ENCODE results near the gene EGFR.

The EGFR gene

DNA sequence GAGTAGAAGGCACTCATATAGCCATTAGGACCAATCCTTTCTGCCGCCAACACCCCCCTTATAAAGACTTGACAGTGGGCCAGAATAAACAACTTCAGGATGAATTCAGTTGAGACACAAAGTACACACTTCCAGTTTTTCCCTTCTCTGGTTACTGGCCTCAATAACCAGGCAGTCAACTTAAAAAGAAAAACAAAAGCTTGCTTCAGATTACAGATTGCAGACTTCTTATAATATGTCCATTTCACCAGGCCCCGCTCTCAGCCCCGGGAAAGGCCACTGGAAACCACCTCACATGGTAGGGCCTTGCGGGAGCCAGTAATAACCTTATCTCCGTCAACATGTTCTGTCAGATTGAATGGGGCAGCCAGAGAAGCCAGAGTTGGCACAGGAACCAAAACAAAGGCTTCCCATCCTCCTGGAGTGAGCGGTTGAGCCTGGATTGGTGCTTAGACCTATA lies 108.8 kb downstream of the EGFR start:
- no peak for DNase-seq (ENCODE audit: low spot score)

DNA sequence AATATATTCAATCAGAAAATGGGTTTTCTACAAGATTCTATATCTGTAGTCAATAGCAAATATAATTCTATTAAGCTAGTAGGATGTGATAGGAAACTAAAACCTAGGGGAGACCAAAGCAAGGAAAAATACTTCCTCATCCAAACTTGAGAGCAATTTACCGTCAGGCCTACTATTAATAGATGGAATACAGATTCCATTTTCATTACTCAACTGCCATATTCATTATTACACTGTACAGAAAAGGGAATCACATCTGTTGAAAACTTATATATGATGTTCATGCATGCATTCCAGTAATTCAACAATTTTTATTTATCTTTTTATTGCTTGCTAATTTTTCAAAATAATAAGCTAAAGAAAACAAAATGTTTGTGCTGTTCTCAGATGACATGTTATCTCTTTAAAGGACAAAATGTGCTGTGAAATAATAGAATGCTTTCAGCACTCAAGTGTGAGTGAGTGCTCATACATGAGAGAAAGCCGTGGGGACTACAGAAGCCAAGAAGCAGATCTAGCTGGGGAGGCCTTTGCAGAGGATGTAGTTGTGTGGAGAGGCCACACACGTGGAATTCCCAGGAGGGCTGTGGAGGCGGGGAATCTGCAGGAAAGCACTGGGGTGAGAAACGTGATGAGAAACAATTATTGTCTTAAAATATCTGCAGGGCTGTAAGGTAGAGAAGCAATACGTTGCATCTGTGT lies 110.0 kb downstream of the EGFR start:
- DNase-seq (ENCODE audit: low spot score): no peak

DNA sequence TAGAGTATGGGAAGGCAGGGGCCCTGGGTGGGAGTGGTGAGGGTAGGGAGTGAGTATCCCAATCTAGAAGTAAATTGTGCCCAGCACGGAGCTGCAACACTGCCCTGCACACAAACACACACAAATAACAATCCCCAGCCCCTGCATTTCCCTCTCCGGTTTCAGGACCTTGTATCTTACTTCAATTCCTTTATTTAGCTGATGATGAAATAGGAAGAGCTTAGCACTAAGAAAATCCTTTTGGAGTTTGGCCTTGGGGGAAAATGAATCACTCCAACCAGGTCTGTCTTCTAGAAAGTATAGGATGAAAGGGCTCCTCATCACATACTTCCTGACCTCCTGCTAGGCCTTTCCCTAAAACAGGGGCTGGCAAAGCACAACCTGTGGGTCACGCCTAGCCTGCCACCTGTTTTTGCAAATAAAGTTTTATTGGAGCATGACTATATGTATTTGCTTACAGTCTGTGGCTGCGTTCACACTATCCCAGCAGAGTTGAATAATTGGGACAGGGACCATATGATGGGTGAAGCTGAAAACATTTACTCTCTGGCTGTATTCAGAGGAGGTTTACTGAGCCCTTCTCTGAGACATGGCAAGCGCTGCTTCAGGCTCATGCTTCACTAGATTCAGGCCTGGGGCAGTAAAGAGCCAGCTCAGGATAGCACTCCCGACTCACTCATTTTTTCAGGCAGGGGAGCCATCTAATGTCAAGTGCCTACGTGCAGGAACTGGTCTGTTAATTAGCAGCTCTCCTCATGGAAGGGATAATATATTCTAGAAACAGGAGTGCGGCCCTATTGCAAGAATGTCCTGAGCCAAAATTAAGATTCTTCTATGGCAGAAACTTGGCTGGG lies 111.0 kb downstream of the EGFR start:
- DNase-seq (ENCODE audit: low spot score): no peak

DNA sequence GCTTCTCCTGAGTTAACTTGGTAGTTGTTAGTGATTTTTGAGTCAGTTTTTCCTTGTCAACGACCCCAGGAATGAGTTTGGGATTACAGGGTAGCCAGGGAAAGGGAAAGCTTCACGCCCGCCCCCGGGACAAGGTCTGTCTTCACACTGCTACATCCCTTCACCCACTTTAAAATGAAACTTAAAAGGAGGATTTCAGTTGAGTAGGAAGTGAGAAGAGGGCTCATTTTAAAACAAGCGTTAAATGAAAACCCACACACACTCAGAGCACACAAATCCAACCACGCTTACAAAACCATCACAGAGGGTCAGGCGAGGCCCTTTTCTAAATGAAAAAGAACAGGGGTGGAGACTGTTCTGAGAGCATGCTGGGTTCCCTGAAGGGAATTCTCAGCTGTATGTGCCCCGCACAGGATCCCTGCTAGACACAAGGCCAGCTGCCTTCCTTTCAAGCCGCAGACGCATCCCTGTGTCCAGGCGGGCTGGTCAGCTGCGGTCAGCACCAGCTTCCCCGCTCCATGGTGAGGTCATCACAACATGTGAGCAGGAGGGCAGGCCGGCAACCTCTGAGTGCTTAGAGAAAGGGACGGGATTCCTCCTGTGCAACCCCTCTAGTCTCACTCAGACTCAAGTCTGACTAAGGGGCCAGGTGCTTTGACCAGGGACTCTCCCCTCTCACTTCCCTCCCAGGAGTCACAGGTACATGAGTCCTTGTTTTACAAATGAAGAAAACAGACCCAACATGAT lies 111.8 kb downstream of the EGFR start:
- peak; percentile 69 for DNase-seq (ENCODE audit: low spot score)

DNA sequence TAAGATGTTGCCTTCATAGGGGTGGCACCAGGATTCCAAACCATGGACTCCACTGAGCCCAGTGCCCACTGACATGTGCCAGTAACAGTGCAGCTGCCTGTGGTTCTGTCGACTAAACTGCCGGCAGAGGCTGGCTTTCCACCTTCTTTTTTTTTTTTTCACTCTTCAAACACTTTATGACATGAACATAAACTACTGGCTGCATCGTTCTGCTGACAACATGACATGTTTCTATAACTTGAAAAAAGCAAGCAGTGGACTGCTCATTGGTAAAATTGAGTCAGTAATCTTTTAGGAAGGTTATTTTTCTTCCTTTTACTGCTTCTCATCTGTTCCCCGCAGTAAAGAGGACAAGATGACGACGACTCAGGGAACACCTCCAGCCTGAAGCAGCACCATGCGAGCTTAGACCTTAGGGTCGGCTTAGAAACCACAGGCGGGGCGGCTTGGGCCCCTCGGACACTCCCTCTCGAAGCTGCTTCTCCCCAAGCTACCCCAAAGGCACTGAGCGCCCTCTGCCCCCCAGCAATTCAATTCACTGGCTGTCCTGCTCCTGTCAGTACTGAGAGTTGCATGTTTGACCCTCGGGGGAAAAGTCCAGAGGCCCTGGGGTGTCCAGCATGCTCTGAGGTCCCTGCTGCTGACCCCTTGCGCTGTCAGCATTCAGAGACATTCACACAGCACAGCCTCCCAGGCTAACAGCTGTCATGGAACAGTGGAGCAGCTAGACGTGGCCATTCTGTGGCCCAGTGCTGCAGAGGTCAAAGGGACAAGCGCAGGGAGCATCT lies 112.5 kb downstream of the EGFR start:
- DNase-seq (ENCODE audit: low spot score): peak; percentile 58

DNA sequence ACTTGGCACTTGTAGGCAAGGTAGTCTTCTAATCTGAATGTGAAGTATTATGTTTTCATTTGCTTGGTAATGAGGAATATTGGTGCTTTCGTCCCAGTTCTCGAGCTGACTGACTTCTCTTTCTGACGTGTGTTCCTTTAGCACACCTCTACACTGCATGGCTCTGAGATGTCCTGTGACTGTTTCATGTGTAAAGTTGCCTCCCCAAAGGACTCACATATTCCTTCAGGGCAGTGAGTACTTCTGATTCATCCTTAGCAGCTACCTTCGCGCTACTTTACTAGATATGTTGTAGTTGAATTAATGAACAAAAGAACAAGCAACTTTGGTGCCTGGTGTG lies 113.7 kb downstream of the EGFR start:
- no peak for DNase-seq (ENCODE audit: low spot score)

DNA sequence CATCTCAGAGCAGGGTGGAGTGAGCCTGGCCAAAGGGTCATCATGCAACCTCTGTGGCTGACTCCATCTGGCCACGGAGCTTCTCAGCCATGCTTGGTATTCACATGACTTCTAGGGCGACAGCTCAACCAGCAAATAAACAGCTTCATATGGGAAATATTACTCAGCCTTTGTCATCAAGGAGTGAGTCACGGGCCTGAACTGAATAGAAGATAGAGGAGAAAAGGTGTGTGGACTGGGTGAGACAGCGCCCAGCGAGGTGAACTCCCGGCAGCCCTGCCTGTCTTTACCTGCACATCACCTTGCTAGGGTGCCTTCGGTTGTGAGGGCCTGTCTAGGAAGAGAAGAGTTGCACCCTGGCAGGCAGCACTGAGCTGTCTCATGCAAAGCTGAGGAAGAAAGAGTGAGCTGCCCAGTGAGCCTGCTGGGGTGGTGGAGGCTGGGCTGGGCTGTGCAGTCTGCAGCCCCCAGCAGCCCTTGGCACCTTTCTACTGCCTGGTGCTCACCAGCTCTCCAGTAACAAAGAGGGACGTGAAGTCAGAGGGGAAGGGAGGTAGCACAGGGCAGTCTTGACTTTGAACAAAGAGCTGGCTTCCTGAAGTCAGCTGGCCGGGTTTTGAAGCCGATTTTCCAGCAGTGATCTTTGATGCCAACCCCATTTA lies 114.2 kb downstream of the EGFR start:
- no peak for DNase-seq (ENCODE audit: low spot score)

DNA sequence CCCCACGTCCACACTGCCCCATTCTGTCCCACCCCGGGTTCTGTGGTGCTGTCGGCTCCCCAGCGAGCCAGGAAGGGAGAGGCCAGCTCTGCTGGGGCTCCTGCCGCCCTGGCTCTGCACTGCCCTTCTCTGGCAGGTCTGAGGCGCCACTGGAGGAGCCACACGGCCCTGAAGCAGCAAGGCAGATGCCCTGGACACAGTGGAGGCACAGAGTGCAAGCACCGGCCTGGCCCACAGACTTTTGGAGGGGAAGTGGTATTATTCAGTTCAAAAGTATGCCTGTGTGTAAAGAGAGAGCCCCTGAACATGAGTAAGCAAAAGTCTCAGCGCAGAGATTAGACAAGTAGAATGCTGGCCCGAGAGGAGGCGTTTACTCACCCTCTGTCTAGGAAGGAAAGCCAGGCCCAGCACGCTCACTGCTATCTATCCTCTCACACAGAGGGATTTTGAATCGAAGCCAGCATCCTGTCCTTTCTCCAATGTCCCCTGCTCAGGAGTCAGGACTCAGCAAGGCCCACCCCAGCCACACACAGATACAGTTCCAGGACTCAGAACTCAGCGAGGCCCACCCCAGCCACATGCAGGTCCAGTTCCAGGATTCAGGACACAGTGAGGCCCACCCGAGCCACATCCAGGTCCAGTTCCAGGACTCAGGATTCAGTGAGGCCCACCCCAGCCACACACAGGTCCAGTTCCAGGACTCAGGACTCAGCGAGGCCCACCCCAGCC lies 115.0 kb downstream of the EGFR start:
- DNase-seq (ENCODE audit: low spot score): no peak

DNA sequence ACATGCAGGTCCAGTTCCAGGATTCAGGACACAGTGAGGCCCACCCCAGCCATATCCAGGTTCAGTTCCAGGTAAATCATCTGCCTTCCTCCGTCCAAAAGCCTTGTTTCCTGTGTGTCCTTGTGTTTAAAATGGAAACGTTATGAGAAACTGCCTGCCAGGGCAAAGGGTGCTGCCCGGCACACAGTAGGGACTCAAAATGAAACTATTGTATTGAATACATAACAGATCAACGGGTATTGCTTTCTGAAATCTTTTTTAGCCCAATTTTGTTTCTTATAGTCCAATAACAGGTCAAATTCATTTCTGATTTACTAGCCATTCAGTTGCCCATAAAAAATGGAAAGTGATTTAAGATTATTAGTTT lies 115.5 kb downstream of the EGFR start:
- no peak for DNase-seq (ENCODE audit: low spot score)

DNA sequence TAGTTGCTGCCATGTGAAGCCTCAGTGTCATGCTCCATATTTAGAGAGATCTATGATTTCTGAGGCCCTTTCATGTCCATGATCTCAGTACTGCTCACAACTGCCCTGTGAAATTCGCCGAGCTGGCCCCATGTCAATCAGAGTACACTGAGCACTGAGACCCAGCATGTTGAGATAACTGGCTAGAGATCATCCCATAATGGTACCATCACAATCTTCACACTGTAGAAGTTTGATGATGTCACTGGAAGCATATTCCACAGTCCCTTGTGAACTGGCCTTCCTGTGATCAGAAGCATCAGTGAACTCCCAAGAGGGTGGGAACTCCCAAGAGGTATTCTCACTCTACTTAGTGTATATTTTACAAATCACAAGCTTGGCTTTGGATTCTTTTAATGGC lies 116.0 kb downstream of the EGFR start:
- DNase-seq (ENCODE audit: low spot score): no peak

DNA sequence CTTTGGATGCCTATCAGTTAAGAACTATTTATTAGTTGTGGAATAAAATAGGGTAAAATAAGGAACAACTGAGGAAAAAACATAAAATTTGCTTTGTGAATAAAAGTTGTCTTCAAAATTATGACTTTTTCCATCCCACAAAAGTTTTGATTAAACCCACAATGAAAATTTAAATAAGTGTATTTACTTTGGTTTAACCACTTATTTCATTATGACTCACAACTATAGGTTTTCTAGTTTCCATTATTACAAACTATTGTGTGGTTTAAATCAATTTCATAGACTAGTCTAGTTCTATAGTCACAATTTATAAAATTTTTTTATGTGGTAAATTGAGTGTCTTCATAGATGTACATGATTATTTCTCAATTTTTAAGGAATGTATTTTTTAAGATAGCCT lies 116.6 kb downstream of the EGFR start:
- DNase-seq (ENCODE audit: low spot score): no peak

DNA sequence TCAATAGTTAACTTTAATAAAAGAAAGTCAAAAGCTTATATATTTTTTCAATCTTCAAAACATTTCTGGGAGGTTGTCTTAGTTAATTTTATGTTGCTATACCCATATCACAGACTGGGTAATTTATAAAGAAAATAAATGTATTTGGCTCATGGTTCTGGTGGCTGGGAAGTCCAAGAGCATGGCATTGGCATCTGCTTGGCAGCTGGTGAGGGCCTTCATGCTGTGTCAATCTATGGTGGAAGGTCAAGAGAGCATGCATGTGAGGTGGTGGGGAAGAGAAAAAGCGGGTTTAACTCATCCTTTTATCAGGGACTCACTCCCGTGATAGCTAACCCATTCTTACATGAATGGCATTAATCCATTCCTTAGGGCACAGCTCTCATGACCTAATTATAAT lies 119.8 kb downstream of the EGFR start:
- DNase-seq (ENCODE audit: low spot score): no peak

DNA sequence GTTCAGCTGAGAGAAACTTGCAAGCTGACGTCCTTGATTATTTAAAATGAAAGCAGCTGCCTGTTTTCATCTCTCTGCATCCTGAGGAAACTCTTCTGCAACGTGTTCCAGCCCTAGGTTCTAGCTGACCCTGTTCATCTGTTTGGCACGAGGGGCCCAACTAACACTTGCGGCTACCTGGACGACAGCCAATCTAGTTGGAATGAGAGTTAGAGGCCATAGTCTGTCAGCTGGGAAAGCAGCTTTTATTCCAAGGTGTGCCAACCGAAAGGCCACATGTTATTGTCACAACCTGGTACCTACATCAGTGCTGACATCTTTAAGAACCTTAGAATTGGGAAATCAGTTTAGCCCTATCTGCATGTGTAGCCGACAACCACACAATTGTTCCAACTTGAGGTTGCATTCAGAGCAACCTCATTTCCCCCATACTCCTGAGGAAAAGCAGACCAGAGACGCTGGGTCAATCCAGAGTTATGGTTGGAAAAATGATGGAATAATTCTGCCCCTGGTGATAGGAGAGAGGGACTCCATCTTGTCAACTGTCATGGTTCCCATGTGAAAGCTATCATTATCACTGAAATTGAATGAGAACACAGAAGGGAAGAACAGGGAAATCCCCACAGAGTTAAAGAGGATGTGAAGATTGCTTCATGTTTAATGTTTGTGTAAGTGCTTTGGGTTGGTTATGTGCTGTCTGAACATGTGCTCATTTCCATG lies 121.6 kb downstream of the EGFR start:
- DNase-seq (ENCODE audit: low spot score): no peak

DNA sequence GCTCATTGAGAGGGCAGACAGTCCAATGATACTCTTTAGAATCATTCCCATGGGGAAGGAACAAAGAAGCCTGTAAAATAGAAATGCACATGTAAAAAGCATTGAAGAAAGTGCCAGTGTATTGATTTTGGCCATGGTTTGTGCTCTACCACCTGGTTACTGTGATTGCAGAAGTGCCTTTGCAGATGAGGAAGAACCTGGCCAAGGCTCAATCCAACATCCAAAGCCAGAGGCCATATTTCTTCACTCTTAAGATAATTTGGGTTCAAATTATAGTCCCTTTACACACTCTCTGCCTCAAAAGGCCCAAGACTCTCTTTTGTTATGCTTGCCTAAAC lies 122.1 kb downstream of the EGFR start:
- DNase-seq (ENCODE audit: low spot score): no peak

DNA sequence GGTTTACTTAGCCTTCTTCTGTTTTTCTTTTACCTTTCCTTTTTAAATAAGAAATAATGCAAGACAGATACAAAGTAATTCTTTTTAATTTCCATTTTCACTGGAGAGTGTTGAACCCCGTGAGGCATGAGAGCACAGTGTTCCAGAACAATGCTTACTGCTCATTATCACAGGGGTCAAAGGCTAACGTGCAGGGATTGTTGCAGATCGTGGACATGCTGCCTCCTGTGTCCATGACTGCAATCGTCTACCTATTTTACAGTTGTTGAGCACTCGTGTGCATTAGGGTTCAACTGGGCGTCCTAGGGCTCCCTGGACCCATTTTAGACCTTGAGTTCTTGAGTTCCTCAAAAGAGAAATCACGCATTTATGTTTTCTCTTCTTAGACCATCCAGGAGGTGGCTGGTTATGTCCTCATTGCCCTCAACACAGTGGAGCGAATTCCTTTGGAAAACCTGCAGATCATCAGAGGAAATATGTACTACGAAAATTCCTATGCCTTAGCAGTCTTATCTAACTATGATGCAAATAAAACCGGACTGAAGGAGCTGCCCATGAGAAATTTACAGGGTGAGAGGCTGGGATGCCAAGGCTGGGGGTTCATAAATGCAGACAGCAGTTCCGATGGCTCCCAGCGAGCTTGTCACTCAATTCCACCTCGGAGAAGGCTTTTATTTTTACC lies 124.2 kb downstream of the EGFR start:
- DNase-seq (ENCODE audit: low spot score): no peak

DNA sequence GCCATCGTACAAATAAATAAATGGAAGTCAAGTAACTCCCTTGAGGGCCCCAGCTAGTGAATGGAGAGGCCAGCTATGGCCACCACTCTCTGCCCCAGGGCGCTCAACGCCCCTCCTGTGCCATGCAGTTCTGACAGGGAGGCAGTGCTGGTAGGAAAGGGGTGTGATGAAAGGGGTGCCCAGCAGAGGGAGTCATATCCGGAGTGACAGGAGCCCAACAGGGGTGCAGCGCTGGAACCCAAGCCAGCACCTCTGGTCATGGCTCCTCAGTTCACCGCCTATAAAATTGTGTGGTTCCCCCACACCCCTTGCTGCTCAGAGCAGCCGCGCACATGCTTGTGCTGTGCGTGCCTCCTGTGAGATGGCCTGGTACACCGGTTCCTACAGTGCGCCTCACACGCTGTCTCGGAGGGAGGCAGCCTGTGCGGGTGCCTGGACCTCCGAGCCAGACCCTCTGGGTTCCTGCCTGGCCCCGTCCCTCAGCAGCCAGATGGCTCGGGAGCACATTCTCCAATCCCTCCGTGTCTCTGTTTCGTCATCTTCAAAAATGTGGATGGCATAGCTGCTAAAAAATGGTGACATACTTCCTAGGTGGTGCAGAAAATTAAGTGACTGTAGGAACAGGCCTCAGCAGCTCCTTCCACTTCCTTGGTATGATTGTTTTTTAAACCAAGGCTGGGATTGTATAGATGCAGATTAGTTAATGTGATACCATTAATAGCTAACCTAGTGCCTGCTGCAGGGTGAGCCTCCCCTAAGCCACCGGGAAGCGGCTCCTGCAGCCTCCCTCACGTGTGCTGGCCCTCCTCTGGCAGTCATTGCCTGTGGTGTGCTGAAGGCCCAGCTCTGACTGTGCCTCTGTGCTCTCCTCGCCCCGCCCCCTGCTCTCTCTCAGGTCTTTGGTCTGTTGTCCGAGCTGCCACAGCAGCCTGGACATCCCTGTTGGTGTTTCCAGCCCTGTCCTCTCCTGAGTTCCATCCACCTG lies 125.8 kb downstream of the EGFR start:
- DNase-seq (ENCODE audit: low spot score): peak; percentile 60

DNA sequence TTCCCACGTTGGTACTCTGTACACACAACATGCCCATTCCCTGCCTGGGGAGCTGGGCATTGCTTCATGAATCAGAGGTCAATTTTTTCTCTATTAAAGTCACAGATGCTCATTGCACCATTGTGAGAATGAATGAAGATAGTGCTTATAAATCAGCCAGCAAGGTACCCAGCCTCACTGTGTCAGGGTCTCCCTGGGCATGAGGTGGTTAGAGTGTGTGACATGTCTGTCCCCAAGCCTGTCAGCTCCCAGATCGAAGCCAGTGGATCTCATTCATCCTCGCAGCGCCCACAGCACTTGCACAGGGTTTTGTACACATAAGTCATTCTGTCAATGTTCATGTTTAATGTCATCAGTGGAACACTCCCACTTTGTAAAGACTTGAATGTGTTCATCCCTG lies 126.8 kb downstream of the EGFR start:
- DNase-seq (ENCODE audit: low spot score): no peak

DNA sequence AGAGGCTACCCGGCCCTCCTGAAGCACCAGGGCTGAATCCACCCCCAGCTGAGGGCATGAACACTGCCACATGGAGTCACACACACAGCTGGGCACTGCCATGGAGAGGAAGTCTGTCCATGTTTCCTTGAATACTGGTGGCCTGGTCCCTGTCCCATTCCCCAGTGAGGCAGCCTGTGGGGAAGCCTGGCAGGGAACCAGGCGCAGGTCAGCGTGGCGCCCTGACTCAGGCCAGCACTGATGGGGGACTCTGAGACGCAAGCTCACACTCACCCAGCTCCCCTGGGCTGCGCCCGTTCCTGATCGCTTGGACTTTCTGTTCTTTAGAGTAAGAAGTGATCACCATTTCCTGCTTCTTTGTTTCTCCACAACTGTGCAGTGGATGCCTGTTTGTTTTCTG lies 128.3 kb downstream of the EGFR start:
- DNase-seq (ENCODE audit: low spot score): no peak

DNA sequence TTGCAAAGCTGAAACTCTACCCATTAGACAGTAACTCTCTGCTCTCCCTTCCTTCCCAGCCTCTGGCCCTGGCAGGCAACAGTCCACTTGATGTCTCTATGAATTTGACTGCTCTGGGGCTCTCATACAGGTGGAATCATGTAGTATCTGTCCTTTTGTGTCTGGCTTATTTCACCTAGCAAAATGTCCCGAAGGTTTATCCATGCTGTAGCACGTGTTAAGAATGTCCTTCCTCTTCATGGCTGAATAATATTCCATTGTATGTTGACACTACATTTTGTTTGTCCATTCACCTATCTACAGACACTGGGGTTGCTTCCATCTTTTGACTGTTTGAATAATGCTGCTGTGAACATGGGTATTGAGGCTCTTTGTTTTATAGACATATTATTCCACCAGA lies 128.9 kb downstream of the EGFR start:
- DNase-seq (ENCODE audit: low spot score): no peak
